Measurements from ENCODE around the gene MAP3K6. TPM values are rescaled to one million over a fixed set of nuclear protein-coding genes. Genes with fewer than 3 reads are reported as not detected.
A peak's percentile ranks its signal among the peaks of the same experiment; 100 is the strongest.
"Not testable (repeated sequence)": the region's sequence is repeated elsewhere in the genome, so short reads cannot be mapped to it uniquely, and the experiment has no call there.

Gene MAP3K6
- 7.1 TPM for total RNA-seq

GRCh38 chr1:27366411-27367159, at the start of gene MAP3K6:
TSS of gene MAP3K6 (minus strand) at chr1:27366961. CDS start at chr1:27366597, 364 bp downstream.
- ATAC-seq: peak; percentile 83
- peak; percentile 77 for DNase-seq (ENCODE audit: low spot score)

- DNase-seq (ENCODE audit: low spot score) (no peak), ATAC-seq (no peak)
These were observed 47.3 kb upstream of the MAP3K6 start for GRCh38 chr1:27414091-27414490.

- DNase-seq (ENCODE audit: low spot score) (no peak), ATAC-seq (peak; percentile 78)
These were observed 46.2 kb upstream of the MAP3K6 start for GRCh38 chr1:27413004-27413403.

GRCh38 chr1:27412502-27412901, 45.7 kb upstream of the MAP3K6 start:
- no peak for DNase-seq (ENCODE audit: low spot score)
- no peak for ATAC-seq

GRCh38 chr1:27410709-27411108, 43.9 kb upstream of the MAP3K6 start:
- ATAC-seq: no peak
- DNase-seq (ENCODE audit: low spot score): no peak

GRCh38 chr1:27409669-27410068, 42.9 kb upstream of the MAP3K6 start:
- ATAC-seq: no peak

GRCh38 chr1:27408151-27408550, 41.4 kb upstream of the MAP3K6 start:
- DNase-seq (ENCODE audit: low spot score): no peak
- ATAC-seq: no peak

More at GRCh38 chr1:27409669-27410068, 42.9 kb upstream of the MAP3K6 start:
- no peak for DNase-seq (ENCODE audit: low spot score)

- ATAC-seq; DNase-seq (ENCODE audit: low spot score): not testable (repeated sequence)
These were observed 40.0 kb upstream of the MAP3K6 start for GRCh38 chr1:27406791-27407190.

GRCh38 chr1:27406362-27406680, 39.6 kb upstream of the MAP3K6 start:
- ATAC-seq (no peak), DNase-seq (ENCODE audit: low spot score) (no peak)

GRCh38 chr1:27405598-27406361, 39.0 kb upstream of the MAP3K6 start:
- DNase-seq (ENCODE audit: low spot score); ATAC-seq: not testable (repeated sequence)

- DNase-seq (ENCODE audit: low spot score) (no peak), ATAC-seq (no peak)
These were observed 38.3 kb upstream of the MAP3K6 start for GRCh38 chr1:27405074-27405473.

GRCh38 chr1:27403931-27404330, 37.2 kb upstream of the MAP3K6 start:
- DNase-seq (ENCODE audit: low spot score) (no peak), ATAC-seq (no peak)

GRCh38 chr1:27403065-27403726, 36.4 kb upstream of the MAP3K6 start:
- ATAC-seq: peak; percentile 19
- no peak for DNase-seq (ENCODE audit: low spot score)

- peak; percentile 72 for ATAC-seq
- DNase-seq (ENCODE audit: low spot score): peak; percentile 56
These were observed 35.6 kb upstream of the MAP3K6 start for GRCh38 chr1:27402349-27402754.

GRCh38 chr1:27400963-27401341, 34.2 kb upstream of the MAP3K6 start:
- DNase-seq (ENCODE audit: low spot score): no peak
- no peak for ATAC-seq

GRCh38 chr1:27400082-27400962, 33.6 kb upstream of the MAP3K6 start:
- ATAC-seq (no peak), DNase-seq (ENCODE audit: low spot score) (no peak)

GRCh38 chr1:27399251-27400025, 32.7 kb upstream of the MAP3K6 start:
- DNase-seq (ENCODE audit: low spot score): no peak

GRCh38 chr1:27398405-27399149, 31.8 kb upstream of the MAP3K6 start:
- no peak for DNase-seq (ENCODE audit: low spot score)
- ATAC-seq: no peak

More at GRCh38 chr1:27399251-27400025, 32.7 kb upstream of the MAP3K6 start:
- no peak for ATAC-seq

- DNase-seq (ENCODE audit: low spot score): no peak
- ATAC-seq: no peak
These were observed 31.0 kb upstream of the MAP3K6 start for GRCh38 chr1:27397749-27398148.
